GM12878 (cell line): ENCODE results near the gene TMX4. TPM values are rescaled to one million over a fixed set of nuclear protein-coding genes. Genes with fewer than 3 reads are reported as not detected.

ENCODE experiments used
- ATAC-seq: fragments of 200-7000 bp; cut with Tn5 transposase; 3 replicates; pipeline ENCODE4 v1.9.1; 2020; ENCODE audit warnings: mild to moderate bottlenecking, moderate library complexity
- BruUV-seq: library from RNA; stranded (reverse); fragments of 400-500 nt; replicated peaks from 2 replicates; lab custom pipeline; 2021; lab: Mats Ljungman, UMichigan
- CTCF ChIA-PET: fragments of 300-600 bp; sonication (Branson Sonifier 250); formaldehyde crosslinking; extraction: SDS; loops from one replicate; lab custom pipeline; 2021; ENCODE audit warnings: inconsistent platforms; lab: Yijun Ruan, JAX
- POLR2A ChIA-PET: fragments of 350-600 bp; formaldehyde crosslinking; extraction: SDS; loops from one replicate; lab custom pipeline; 2021; ENCODE audit warnings: inconsistent platforms; lab: Charles Lee
- RAD21 ChIA-PET: fragments of 300-600 bp; sonication (Branson Sonifier 250); formaldehyde crosslinking; loops from one replicate; lab custom pipeline; 2023; ENCODE audit warnings: antibody characterized with exemption; ENCODE audit not compliant: unreplicated experiment; lab: Charles Lee
- SMC1A ChIA-PET: fragments of 300-600 bp; sonication (Branson Sonifier 250); formaldehyde crosslinking; loops from one replicate; lab custom pipeline; 2023; ENCODE audit not compliant: unreplicated experiment, uncharacterized antibody; lab: Charles Lee
- DNase-seq: peaks from one replicate; pipeline ENCODE4 v3.0.0-alpha.2; 2011; ENCODE audit warnings: low read depth, low spot score
- FAIRE-seq: peaks from 3 replicates; lab custom pipeline; 2011; peaks lifted over from hg19 to GRCh38; lab: Jason Lieb, UNC
- H2AFZ ChIP-seq: 2 replicates; pipeline ENCODE4 v1.6.0; 2011; ENCODE audit warnings: low read depth, low read length, control low read depth; ENCODE audit not compliant: control insufficient read depth
- H3K27ac ChIP-seq: 2 replicates; pipeline ENCODE4 v1.5.1; 2011; ENCODE audit warnings: control low read depth; ENCODE audit not compliant: control insufficient read depth, insufficient read depth
- H3K27me3 ChIP-seq, 2 experiments: replicated peaks in 1 of 2; 2 replicates each; pipeline versions ENCODE4 v1.6.0 to v1.6.1; 2011; ENCODE audit warnings: low read length in 1 of 2; ENCODE audit not compliant: control insufficient read depth in 2 of 2, insufficient read depth in 2 of 2
- H3K36me3 ChIP-seq, 2 experiments: 2 replicates each; pipeline ENCODE4 v1.5.1; 2011; ENCODE audit warnings: low read length in 1 of 2; ENCODE audit not compliant: control insufficient read depth in 2 of 2, insufficient read depth in 2 of 2
- H3K4me1 ChIP-seq: 2 replicates; pipeline ENCODE4 v1.6.1; 2011; ENCODE audit warnings: mild to moderate bottlenecking, low read length, moderate library complexity, mixed read lengths; ENCODE audit not compliant: control insufficient read depth, insufficient read depth
- H3K4me2 ChIP-seq: 2 replicates; pipeline ENCODE4 v1.6.0; 2011; ENCODE audit warnings: control low read depth; ENCODE audit not compliant: control insufficient read depth, insufficient read depth
- H3K4me3 ChIP-seq: fragments of 200-600 bp; sonication (generic); 2 replicates; pipeline ENCODE4 v1.5.1; 2016
- H3K79me2 ChIP-seq: 2 replicates; pipeline ENCODE4 v1.6.0; 2011; ENCODE audit warnings: low read length; ENCODE audit not compliant: control insufficient read depth, insufficient read depth
- H3K9ac ChIP-seq: 2 replicates; pipeline ENCODE4 v1.8.0; 2011; ENCODE audit warnings: low read length, control low read depth, mixed read lengths; ENCODE audit not compliant: control insufficient read depth, insufficient read depth
- H3K9me3 ChIP-seq: replicated peaks from 3 replicates; pipeline ENCODE4 v1.5.1; 2011; ENCODE audit warnings: mild to moderate bottlenecking, low read length; ENCODE audit not compliant: control insufficient read depth, insufficient read depth
- H4K20me1 ChIP-seq: 2 replicates; pipeline ENCODE4 v1.6.0; 2011; ENCODE audit not compliant: control insufficient read depth, insufficient read depth
- CHD4 ChIP-seq: fragments of 200-600 bp; sonication (generic); IDR thresholded peaks from 2 replicates; pipeline ENCODE4 v1.6.1; 2016; ENCODE audit warnings: mild to moderate bottlenecking
- SIX5 ChIP-seq: IDR thresholded peaks from 2 replicates; pipeline ENCODE4 v1.6.1; 2011; ENCODE audit warnings: mild to moderate bottlenecking, low read depth, low read length, moderate library complexity; ENCODE audit not compliant: severe bottlenecking
- SMARCA5 ChIP-seq: fragments of 450-650 bp; IDR thresholded peaks from 2 replicates; pipeline ENCODE4 v1.6.1; 2017; ENCODE audit warnings: mild to moderate bottlenecking
- STAT3 ChIP-seq: IDR thresholded peaks from 2 replicates; pipeline ENCODE4 v1.6.1; 2011; ENCODE audit warnings: low read depth, low read length, improper control_type of control experiment
- TAF1 ChIP-seq: IDR thresholded peaks from 2 replicates; pipeline ENCODE4 v1.6.1; 2011; ENCODE audit warnings: mild to moderate bottlenecking, low read depth, low read length, borderline replicate concordance
- YBX1 ChIP-seq: fragments of 450-650 bp; IDR thresholded peaks from 2 replicates; pipeline ENCODE4 v1.6.1; 2016; ENCODE audit warnings: antibody characterized with exemption
- ZSCAN29 ChIP-seq: fragments of 450-650 bp; IDR thresholded peaks from 2 replicates; pipeline ENCODE4 v1.6.1; 2017; ENCODE audit warnings: mild to moderate bottlenecking, moderate library complexity
- WGBS: methylation state at CpG from one replicate; pipeline ENCODE4 v1.1.6; 2016; ENCODE audit warnings: low lambda C conversion rate; ENCODE audit not compliant: insufficient replicate concordance, insufficient coverage; ENCODE audit errors: missing lambda C conversion rate; 5-methylcytosine and 5-hydroxymethylcytosine counted together
- in situ Hi-C: fragments of 300-500 bp; cut with MboI; formaldehyde crosslinking; loops from 9 replicates; pipeline ENCODE4 v1.14.3; 2018; ENCODE audit warnings: mixed read lengths
- intact Hi-C: fragments of 100-400 bp; cut with micrococcal nuclease; formaldehyde crosslinking; loops from one replicate; pipeline ENCODE4 v1.14.2; 2022; ENCODE audit not compliant: unreplicated experiment
- polyA plus RNA-seq, 11 experiments: library from polyadenylated mRNA; depleted of rRNA in 4 of 11; unstranded in 6 of 11; stranded (reverse) in 5 of 11; fragments of >200 nt; fragmentation: Nextera tagmentation in 4 of 11; fragmentation: Illumina TruSeq in 1 of 11; extraction: Ambion mirVana in 4 of 11; extraction: Trizol in 1 of 11; gene quantifications; 1 replicate in 1 of 11; 2 replicates in 10 of 11; pipeline versions ENCODE4 v1.2.1 to v1.2.3, GENCODE V29; 2011 to 2016; ENCODE audit warnings: inconsistent platforms in 2 of 11, missing spikeins in 2 of 11, low read depth in 1 of 11
- total RNA-seq, 4 experiments: library from RNA; depleted of rRNA in 3 of 4; stranded (reverse); fragments of >200 nt in 3 of 4; fragmentation: Illumina TruSeq in 1 of 4; extraction: Trizol in 1 of 4; gene quantifications; 2 replicates each; pipeline versions ENCODE4 v1.2.1 to v1.2.3, GENCODE V29; 2013 to 2021
- TF ChIP-seq, protein P1 (sequence below): IDR thresholded peaks from 2 replicates; pipeline ENCODE4 v1.6.1; 2011; ENCODE audit warnings: low read depth, mild to moderate bottlenecking, low read length, moderate library complexity, borderline replicate concordance; ENCODE audit errors: extremely low read depth
- TF ChIP-seq, protein P2 (sequence below), 3 experiments: IDR thresholded peaks in 2 of 3; conservative IDR thresholded peaks in 1 of 3; 2 replicates each; pipeline ENCODE4 v1.5.1; 2011; ENCODE audit warnings: low read depth in 3 of 3, low read length in 3 of 3, mild to moderate bottlenecking in 3 of 3, control low read depth in 2 of 3, moderate library complexity in 2 of 3, inconsistent platforms in 1 of 3, mixed read lengths in 1 of 3; ENCODE audit not compliant: control insufficient read depth in 2 of 3, insufficient read depth in 1 of 3; ENCODE audit errors: extremely low read depth in 1 of 3
- TF ChIP-seq, protein P3 (sequence below): fragments of 450-650 bp; IDR thresholded peaks from 2 replicates; pipeline ENCODE4 v1.6.1; 2017; ENCODE audit warnings: low read depth, mild to moderate bottlenecking, moderate library complexity
- TF ChIP-seq, protein P4 (sequence below): fragments of 450-650 bp; IDR thresholded peaks from 2 replicates; pipeline ENCODE4 v1.6.1; 2017; ENCODE audit warnings: antibody characterized with exemption, mild to moderate bottlenecking, moderate library complexity
- TF ChIP-seq, protein P5 (sequence below): IDR thresholded peaks from 2 replicates; pipeline ENCODE4 v1.6.1; 2011; ENCODE audit warnings: borderline replicate concordance, low read depth, mild to moderate bottlenecking, moderate library complexity, low read length; ENCODE audit not compliant: insufficient read depth, poor library complexity, severe bottlenecking

Gene TMX4
- total and polyA plus RNA-seq, 10 of the 15 experiments (the other 5 are each of a cell fraction or from before 2014, with no cell fraction given) = 3.9 to 19.9 (median 11.1) TPM

DNA sequence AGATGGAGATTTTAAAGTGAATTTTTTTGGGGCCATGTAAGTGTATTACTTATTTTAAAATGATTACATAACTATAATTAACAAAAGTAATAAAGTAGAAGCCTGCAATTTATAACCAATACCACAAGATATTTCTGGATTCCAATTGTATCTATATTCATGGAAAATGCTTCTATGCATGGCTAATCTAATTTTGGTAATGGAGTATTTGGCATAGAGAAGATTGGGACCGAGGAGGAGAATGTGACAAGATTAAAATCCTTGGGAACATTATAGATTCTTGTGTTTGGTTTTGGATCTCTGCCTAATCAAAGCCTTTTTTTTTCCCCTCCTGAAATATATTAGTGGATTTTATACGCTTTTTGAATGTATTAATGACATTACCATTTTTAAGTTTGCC, 12.9 kb upstream of the TMX4 start:
- no peak for FAIRE-seq
- TF ChIP-seq, protein P1, sequence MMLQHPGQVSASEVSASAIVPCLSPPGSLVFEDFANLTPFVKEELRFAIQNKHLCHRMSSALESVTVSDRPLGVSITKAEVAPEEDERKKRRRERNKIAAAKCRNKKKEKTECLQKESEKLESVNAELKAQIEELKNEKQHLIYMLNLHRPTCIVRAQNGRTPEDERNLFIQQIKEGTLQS = no peak
- TF ChIP-seq, protein P2, sequence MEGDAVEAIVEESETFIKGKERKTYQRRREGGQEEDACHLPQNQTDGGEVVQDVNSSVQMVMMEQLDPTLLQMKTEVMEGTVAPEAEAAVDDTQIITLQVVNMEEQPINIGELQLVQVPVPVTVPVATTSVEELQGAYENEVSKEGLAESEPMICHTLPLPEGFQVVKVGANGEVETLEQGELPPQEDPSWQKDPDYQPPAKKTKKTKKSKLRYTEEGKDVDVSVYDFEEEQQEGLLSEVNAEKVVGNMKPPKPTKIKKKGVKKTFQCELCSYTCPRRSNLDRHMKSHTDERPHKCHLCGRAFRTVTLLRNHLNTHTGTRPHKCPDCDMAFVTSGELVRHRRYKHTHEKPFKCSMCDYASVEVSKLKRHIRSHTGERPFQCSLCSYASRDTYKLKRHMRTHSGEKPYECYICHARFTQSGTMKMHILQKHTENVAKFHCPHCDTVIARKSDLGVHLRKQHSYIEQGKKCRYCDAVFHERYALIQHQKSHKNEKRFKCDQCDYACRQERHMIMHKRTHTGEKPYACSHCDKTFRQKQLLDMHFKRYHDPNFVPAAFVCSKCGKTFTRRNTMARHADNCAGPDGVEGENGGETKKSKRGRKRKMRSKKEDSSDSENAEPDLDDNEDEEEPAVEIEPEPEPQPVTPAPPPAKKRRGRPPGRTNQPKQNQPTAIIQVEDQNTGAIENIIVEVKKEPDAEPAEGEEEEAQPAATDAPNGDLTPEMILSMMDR (IDR thresholded peaks at IDR 0.05 in 2 of 3, conservative IDR thresholded peaks at IDR 0.05 in 1 of 3; ENCODE audit: control insufficient read depth in 2 of 3, extremely low read depth in 1 of 3, insufficient read depth in 1 of 3, low read depth in 3 of 3, low read length in 3 of 3) = no peak
- TF ChIP-seq, protein P3, sequence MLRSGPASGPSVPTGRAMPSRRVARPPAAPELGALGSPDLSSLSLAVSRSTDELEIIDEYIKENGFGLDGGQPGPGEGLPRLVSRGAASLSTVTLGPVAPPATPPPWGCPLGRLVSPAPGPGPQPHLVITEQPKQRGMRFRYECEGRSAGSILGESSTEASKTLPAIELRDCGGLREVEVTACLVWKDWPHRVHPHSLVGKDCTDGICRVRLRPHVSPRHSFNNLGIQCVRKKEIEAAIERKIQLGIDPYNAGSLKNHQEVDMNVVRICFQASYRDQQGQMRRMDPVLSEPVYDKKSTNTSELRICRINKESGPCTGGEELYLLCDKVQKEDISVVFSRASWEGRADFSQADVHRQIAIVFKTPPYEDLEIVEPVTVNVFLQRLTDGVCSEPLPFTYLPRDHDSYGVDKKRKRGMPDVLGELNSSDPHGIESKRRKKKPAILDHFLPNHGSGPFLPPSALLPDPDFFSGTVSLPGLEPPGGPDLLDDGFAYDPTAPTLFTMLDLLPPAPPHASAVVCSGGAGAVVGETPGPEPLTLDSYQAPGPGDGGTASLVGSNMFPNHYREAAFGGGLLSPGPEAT = no peak
- no peak for TF ChIP-seq CHD4
- no peak for TF ChIP-seq TAF1
- no peak for TF ChIP-seq STAT3
- no peak for TF ChIP-seq YBX1
- TF ChIP-seq ZSCAN29 = no peak
- TF ChIP-seq, protein P4, sequence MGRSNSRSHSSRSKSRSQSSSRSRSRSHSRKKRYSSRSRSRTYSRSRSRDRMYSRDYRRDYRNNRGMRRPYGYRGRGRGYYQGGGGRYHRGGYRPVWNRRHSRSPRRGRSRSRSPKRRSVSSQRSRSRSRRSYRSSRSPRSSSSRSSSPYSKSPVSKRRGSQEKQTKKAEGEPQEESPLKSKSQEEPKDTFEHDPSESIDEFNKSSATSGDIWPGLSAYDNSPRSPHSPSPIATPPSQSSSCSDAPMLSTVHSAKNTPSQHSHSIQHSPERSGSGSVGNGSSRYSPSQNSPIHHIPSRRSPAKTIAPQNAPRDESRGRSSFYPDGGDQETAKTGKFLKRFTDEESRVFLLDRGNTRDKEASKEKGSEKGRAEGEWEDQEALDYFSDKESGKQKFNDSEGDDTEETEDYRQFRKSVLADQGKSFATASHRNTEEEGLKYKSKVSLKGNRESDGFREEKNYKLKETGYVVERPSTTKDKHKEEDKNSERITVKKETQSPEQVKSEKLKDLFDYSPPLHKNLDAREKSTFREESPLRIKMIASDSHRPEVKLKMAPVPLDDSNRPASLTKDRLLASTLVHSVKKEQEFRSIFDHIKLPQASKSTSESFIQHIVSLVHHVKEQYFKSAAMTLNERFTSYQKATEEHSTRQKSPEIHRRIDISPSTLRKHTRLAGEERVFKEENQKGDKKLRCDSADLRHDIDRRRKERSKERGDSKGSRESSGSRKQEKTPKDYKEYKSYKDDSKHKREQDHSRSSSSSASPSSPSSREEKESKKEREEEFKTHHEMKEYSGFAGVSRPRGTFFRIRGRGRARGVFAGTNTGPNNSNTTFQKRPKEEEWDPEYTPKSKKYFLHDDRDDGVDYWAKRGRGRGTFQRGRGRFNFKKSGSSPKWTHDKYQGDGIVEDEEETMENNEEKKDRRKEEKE = no peak
- TF ChIP-seq SMARCA5 = no peak
- TF ChIP-seq SIX5 = no peak
- TF ChIP-seq, protein P5, sequence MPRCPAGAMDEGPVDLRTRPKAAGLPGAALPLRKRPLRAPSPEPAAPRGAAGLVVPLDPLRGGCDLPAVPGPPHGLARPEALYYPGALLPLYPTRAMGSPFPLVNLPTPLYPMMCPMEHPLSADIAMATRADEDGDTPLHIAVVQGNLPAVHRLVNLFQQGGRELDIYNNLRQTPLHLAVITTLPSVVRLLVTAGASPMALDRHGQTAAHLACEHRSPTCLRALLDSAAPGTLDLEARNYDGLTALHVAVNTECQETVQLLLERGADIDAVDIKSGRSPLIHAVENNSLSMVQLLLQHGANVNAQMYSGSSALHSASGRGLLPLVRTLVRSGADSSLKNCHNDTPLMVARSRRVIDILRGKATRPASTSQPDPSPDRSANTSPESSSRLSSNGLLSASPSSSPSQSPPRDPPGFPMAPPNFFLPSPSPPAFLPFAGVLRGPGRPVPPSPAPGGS = no peak

More for the DNA sequence above, 12.9 kb upstream of the TMX4 start:
- no peaks in the 10 kb centered on the region for H3K27me3 ChIP-seq
- no peaks in the 10 kb centered on the region for H3K36me3 ChIP-seq
- no peaks in the 10 kb centered on the region for H3K79me2 ChIP-seq
- no peak overlapping the region for H3K4me3 ChIP-seq
- no peaks in the 10 kb centered on the region for H4K20me1 ChIP-seq
- ChIA-PET CTCF (interaction anchor here (0.9 to 2.4 kb wide), 2 partner anchors 11 to 96 kb away, joined by 3 to 13 read pairs; no protein-coding TSS in a partner anchor), POLR2A (no interaction called here), RAD21 (interaction anchor here (1.0 kb wide), 1 partner anchor 96 kb away, joined by 4 read pairs; no protein-coding TSS in a partner anchor), SMC1A (interaction anchor here (1.4 kb wide), 1 partner anchor 16 kb away, joined by 4 read pairs; no protein-coding TSS in a partner anchor)
- in situ Hi-C loops = no loop called here
- intact Hi-C loops = no loop called here
- no peaks in the 10 kb centered on the region; the same call in 2 of the 3 replicates for H3K9me3 ChIP-seq
- H3K9ac ChIP-seq = no peak overlapping the region
- ATAC-seq = no peak
- 40% methylated on average over 2 of the region's 2 CpGs for WGBS
- no peaks in the 10 kb centered on the region for H3K4me1 ChIP-seq
- no peak for DNase-seq
- H3K27ac ChIP-seq = no peak overlapping the region
- BruUV-seq = no TSS peak
- H3K4me2 ChIP-seq = no peak overlapping the region
- no peak overlapping the region for H2AFZ ChIP-seq
